Left ventricle myocardium inferior (tissue), 1 donor: ENCODE data around the gene MOB1B. TPM values are rescaled to one million over a fixed set of nuclear protein-coding genes. Genes with fewer than 3 reads are reported as not detected.
A peak's percentile ranks its signal among the peaks of the same experiment; 100 is the strongest.

Source experiments
- DNase-seq: peaks from one replicate; pipeline ENCODE4 v3.0.0-alpha.2; 2020
- H3K27ac ChIP-seq: fragments of 200-600 bp; replicated peaks from 2 replicates; pipeline ENCODE4 v1.8.0; 2021
- H3K27me3 ChIP-seq: fragments of 200-600 bp; 2 replicates; pipeline ENCODE4 v1.8.0; 2021; ENCODE audit warnings: low read depth
- H3K36me3 ChIP-seq: fragments of 200-600 bp; 2 replicates; pipeline ENCODE4 v1.8.0; 2021
- H3K4me1 ChIP-seq: fragments of 200-600 bp; 2 replicates; pipeline ENCODE4 v1.8.0; 2021
- H3K4me3 ChIP-seq: fragments of 200-600 bp; 2 replicates; pipeline ENCODE4 v1.8.0; 2021; ENCODE audit warnings: mild to moderate bottlenecking, moderate library complexity
- H3K9me3 ChIP-seq: fragments of 200-600 bp; replicated peaks from 2 replicates; pipeline ENCODE4 v1.8.0; 2021
- CTCF ChIP-seq: fragments of 200-600 bp; IDR thresholded peaks from 2 replicates; pipeline ENCODE4 v1.8.0; 2021; ENCODE audit warnings: antibody characterized with exemption, mild to moderate bottlenecking, borderline replicate concordance
- intact Hi-C: fragments of 100-400 bp; cut with micrococcal nuclease; formaldehyde crosslinking; loops from one replicate; pipeline ENCODE4 v1.11.0; 2022
- total RNA-seq: library from RNA; stranded (reverse); fragmentation: NEBNext Ultra II Directional; extraction: Animal tissue kit (Norgen Biotek cat#: 25700); gene quantifications from one replicate; pipeline ENCODE4 v1.2.1, GENCODE V29; 2021
- donor health status: DM: no; HTN: yes; CAD: no; lungs with severe emphysema.

The MOB1B gene
- total RNA-seq, 1 donor from 2014 or later = 18.3 TPM

GRCh38 chr4:70945046-70945445 lies 42.9 kb downstream of the MOB1B start:
- Histone ChIP-seq H3K4me1 (peaks cover 12% of the 10 kb centered on the region), H3K4me3 (no peak overlapping the region), H3K9me3 (no peaks in the 10 kb centered on the region), H3K27ac (no peak overlapping the region), H3K36me3 (no peaks in the 10 kb centered on the region), H3K27me3 (no peaks in the 10 kb centered on the region)
- TF ChIP-seq CTCF = no peak
- intact Hi-C loops = no loop called here
- DNase-seq = no peak

GRCh38 chr4:70945452-70946055 lies 43.4 kb downstream of the MOB1B start:
- no peak for DNase-seq
- Histone ChIP-seq H3K36me3 (no peaks in the 10 kb centered on the region), H3K4me3 (no peak overlapping the region), H3K27ac (no peak overlapping the region), H3K27me3 (no peaks in the 10 kb centered on the region), H3K9me3 (no peaks in the 10 kb centered on the region), H3K4me1 (peaks cover 12% of the 10 kb centered on the region)
- TF ChIP-seq CTCF = no peak
- intact Hi-C loops = no loop called here

DNA sequence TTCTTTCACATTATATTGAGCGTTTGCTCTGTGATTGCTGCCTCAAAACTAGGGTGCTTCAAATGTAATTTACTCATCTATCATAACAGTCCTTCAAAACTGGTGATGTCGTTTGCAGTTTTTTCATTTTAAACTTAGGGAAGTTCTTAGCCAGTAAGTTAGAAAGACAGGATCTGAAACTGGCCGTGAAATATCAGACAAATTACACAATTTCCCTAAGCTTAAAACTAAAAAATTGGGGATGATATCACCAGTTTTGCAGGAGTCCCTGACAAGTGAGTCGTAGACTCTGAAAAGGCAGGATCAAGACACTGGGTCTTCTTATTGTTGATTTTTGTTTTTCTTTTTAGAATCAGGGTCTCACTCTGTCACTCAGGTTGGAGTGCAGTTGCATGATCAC lies 44.8 kb downstream of the MOB1B start:
- H3K27me3 ChIP-seq = no peaks in the 10 kb centered on the region
- no peak for TF ChIP-seq CTCF
- H3K36me3 ChIP-seq = no peaks in the 10 kb centered on the region
- H3K4me1 ChIP-seq = peaks cover 12% of the 10 kb centered on the region
- intact Hi-C loops = no loop called here
- no peaks in the 10 kb centered on the region for H3K9me3 ChIP-seq
- H3K27ac ChIP-seq = peak overlapping the region; percentile 13
- no peak overlapping the region for H3K4me3 ChIP-seq
- no peak for DNase-seq

DNA sequence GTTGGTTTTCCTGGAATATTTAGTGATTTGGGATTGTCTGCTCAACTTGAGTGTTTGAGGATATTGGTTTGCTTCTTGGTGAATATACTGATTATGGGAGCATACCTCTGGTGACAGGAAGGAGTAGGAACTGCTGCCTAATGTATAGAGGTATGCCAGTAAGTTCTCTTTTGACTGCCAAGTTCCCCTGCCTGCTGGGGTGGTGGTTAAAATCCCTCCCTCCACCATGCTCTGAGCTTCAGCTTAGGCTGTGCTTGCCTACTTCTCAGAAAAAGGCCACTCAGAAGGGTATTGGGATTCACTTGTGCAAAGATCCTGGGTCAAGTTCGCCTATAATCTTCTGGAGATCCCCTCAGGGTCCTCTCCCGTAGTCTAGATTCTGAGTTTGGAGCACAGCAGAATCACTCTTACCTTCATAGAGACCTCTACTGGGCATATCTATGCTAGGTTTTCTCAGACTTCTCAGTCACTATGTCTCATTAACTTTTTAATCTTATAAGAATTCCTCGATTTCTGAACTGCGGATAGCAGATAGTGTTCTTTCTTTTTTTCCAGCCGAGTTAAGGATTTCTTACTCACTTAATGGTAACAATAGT lies 46.6 kb downstream of the MOB1B start:
- Histone ChIP-seq H3K9me3 (no peaks in the 10 kb centered on the region), H3K27ac (no peak overlapping the region), H3K27me3 (no peaks in the 10 kb centered on the region), H3K4me3 (no peak overlapping the region), H3K4me1 (peaks cover 12% of the 10 kb centered on the region), H3K36me3 (no peaks in the 10 kb centered on the region)
- TF ChIP-seq CTCF = no peak
- no peak for DNase-seq
- intact Hi-C loops = no loop called here

DNA sequence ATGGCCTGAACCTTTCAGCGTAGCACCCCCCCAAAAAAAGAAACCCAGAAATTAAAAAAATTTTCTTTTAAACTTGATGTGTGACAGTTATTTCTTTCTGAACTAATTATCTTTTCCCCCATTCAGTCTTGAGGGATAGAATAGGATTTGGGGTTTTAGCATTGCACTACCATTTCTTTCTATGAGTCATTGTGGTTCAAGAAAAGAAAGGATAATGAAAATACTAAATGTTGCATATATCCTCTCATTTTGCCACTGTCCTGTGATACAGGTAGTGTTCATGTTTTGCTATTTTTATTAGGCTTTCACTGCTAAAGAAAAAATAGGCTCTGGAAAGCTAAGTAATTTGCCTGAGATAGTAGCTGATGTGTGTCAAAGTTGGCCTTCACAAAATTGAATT lies 51.9 kb downstream of the MOB1B start:
- Histone ChIP-seq H3K27me3 (no peaks in the 10 kb centered on the region), H3K36me3 (peaks cover 3% of the 10 kb centered on the region), H3K27ac (no peak overlapping the region), H3K4me1 (peaks cover 7% of the 10 kb centered on the region), H3K4me3 (no peak overlapping the region), H3K9me3 (no peaks in the 10 kb centered on the region)
- TF ChIP-seq CTCF = no peak
- DNase-seq = no peak
- intact Hi-C loops = no loop called here
